DND-41 (cell line): Measurements from ENCODE around the gene PHF20.
"Not testable (repeated sequence)": the region's sequence is repeated elsewhere in the genome, so short reads cannot be mapped to it uniquely, and the experiment has no call there.

Source experiments
- ATAC-seq: fragments of 200-7000 bp; cut with Tn5 transposase; 3 replicates; pipeline ENCODE4 v1.9.1; 2021; ENCODE audit warnings: low read depth; ENCODE audit not compliant: insufficient read depth
- DNase-seq: peaks from one replicate; pipeline ENCODE4 v3.0.0-alpha.2; 2020
- H2AFZ ChIP-seq: 2 replicates; pipeline ENCODE4 v1.6.0; 2012; ENCODE audit warnings: low read depth, low read length
- H3K27ac ChIP-seq: 2 replicates; pipeline ENCODE4 v1.5.1; 2012; ENCODE audit warnings: low read length, inconsistent platforms
- H3K27me3 ChIP-seq: fragments of 200-600 bp; sonication (generic); 2 replicates; pipeline ENCODE4 v1.6.0; 2012; ENCODE audit warnings: low read length, mild to moderate bottlenecking, inconsistent platforms; ENCODE audit not compliant: insufficient read depth, poor library complexity
- H3K36me3 ChIP-seq: 2 replicates; pipeline ENCODE4 v1.5.1; 2012; ENCODE audit warnings: low read length, inconsistent platforms; ENCODE audit not compliant: insufficient read depth
- H3K4me1 ChIP-seq: 2 replicates; pipeline ENCODE4 v1.5.1; 2012; ENCODE audit warnings: mild to moderate bottlenecking, low read length; ENCODE audit not compliant: insufficient read depth
- H3K4me2 ChIP-seq: 2 replicates; pipeline ENCODE4 v1.6.0; 2012; ENCODE audit warnings: mild to moderate bottlenecking, moderate library complexity, low read length, inconsistent platforms; ENCODE audit not compliant: insufficient read depth
- H3K4me3 ChIP-seq, 2 experiments: fragments of 200-600 bp in 1 of 2; shearing (Covaris generic) in 1 of 2; 2 replicates each; pipeline ENCODE4 v1.5.1; 2012 to 2016; ENCODE audit warnings: inconsistent platforms in 2 of 2, low read length in 2 of 2, mild to moderate bottlenecking in 2 of 2, low read depth in 1 of 2, moderate library complexity in 1 of 2
- H3K79me2 ChIP-seq: 2 replicates; pipeline ENCODE4 v1.6.0; 2012; ENCODE audit warnings: low read length, inconsistent platforms; ENCODE audit not compliant: insufficient read depth
- H3K9ac ChIP-seq: 2 replicates; pipeline ENCODE4 v1.6.0; 2012; ENCODE audit warnings: low read depth, mild to moderate bottlenecking, inconsistent platforms, low read length, moderate library complexity
- H3K9me3 ChIP-seq: 2 replicates; pipeline ENCODE4 v1.5.1; 2012; ENCODE audit warnings: low read length, moderate library complexity, mild to moderate bottlenecking, inconsistent platforms; ENCODE audit not compliant: insufficient read depth, severe bottlenecking
- H4K20me1 ChIP-seq: 2 replicates; pipeline ENCODE4 v1.6.0; 2012; ENCODE audit warnings: low read length; ENCODE audit not compliant: insufficient read depth
- CTCF ChIP-seq: IDR thresholded peaks from 2 replicates; pipeline ENCODE4 v1.5.1; 2012; ENCODE audit warnings: borderline replicate concordance, low read length, moderate library complexity, mild to moderate bottlenecking; ENCODE audit not compliant: poor library complexity, severe bottlenecking; ENCODE audit errors: extremely low read depth
- EZH2 ChIP-seq: IDR thresholded peaks from 3 replicates; pipeline ENCODE4 v1.6.1; 2012; ENCODE audit warnings: borderline replicate concordance, low read depth, mild to moderate bottlenecking, moderate library complexity, low read length, inconsistent platforms; ENCODE audit not compliant: severe bottlenecking

The PHF20 gene

GRCh38 chr20:35771689-35772562, at the start of gene PHF20:
PHF20 (plus strand) TSS chr20:35772015; CDS start chr20:35801523, 29,508 bp downstream.
- Histone ChIP-seq H2AFZ (peak within 1 kb of the TSS; percentile 85), H3K4me1 (peaks cover 78% of the 10 kb centered on the region), H3K4me2 (peak within 1 kb of the TSS; percentile 80), H3K4me3 (peak within 1 kb of the TSS; percentile 77 to 84), H3K79me2 (peaks cover 52% of the 10 kb centered on the region), H3K27me3 (no peaks in the 10 kb centered on the region), H3K9me3 (no peaks in the 10 kb centered on the region), H3K9ac (peak within 1 kb of the TSS; percentile 73), H4K20me1 (peaks cover 30% of the 10 kb centered on the region), H3K27ac (peak within 1 kb of the TSS; percentile 83), H3K36me3 (peaks cover 17% of the 10 kb centered on the region)
- ATAC-seq (peak; percentile 89), DNase-seq (peak; percentile 100)
- TF ChIP-seq CTCF (no peak), EZH2 (no peak)

- H4K20me1 ChIP-seq: peaks cover 91% of the 10 kb centered on the region
- H3K27ac ChIP-seq, ATAC-seq: not testable (repeated sequence)
Measured at GRCh38 chr20:35723275-35723639, 48.6 kb upstream of the PHF20 start.

GRCh38 chr20:35723652-35724320, 48.0 kb upstream of the PHF20 start:
- Histone ChIP-seq H3K79me2 (peaks cover 98% of the 10 kb centered on the region), H4K20me1 (peaks cover 91% of the 10 kb centered on the region), H3K36me3 (peaks cover 98% of the 10 kb centered on the region), H3K4me1 (peaks cover 11% of the 10 kb centered on the region)
- not testable (repeated sequence) for H2AFZ ChIP-seq, ATAC-seq, H3K4me2 ChIP-seq, DNase-seq, H3K9me3 ChIP-seq, H3K27me3 ChIP-seq, H3K27ac ChIP-seq, H3K4me3 ChIP-seq, H3K9ac ChIP-seq

More at GRCh38 chr20:35723275-35723639, 48.6 kb upstream of the PHF20 start:
- H3K27me3 ChIP-seq, H3K4me3 ChIP-seq, H2AFZ ChIP-seq, H3K9ac ChIP-seq, H3K9me3 ChIP-seq, DNase-seq, H3K4me2 ChIP-seq: not testable (repeated sequence)
- peaks cover 98% of the 10 kb centered on the region for H3K79me2 ChIP-seq
- H3K4me1 ChIP-seq: peaks cover 11% of the 10 kb centered on the region
- H3K36me3 ChIP-seq: peaks cover 98% of the 10 kb centered on the region

- no peak for TF ChIP-seq CTCF
- ATAC-seq (no peak), DNase-seq (no peak)
- no peak overlapping the region for H2AFZ ChIP-seq
- H3K4me1 ChIP-seq: peaks cover 8% of the 10 kb centered on the region; the same call in 1 of the 2 replicates
- H4K20me1 ChIP-seq: peaks cover 91% of the 10 kb centered on the region
- no peaks in the 10 kb centered on the region for H3K27me3 ChIP-seq
- no peak overlapping the region for H3K27ac ChIP-seq
- peaks cover 98% of the 10 kb centered on the region for H3K79me2 ChIP-seq
- no peak overlapping the region for H3K4me2 ChIP-seq
- H3K9me3 ChIP-seq: no peaks in the 10 kb centered on the region
- no peak overlapping the region for H3K9ac ChIP-seq
- peaks cover 98% of the 10 kb centered on the region for H3K36me3 ChIP-seq
- H3K4me3 ChIP-seq: no peak overlapping the region
Measured at GRCh38 chr20:35724321-35725230, 47.2 kb upstream of the PHF20 start.
